ENCODE measurements around the gene SEMA3E. TPM values are rescaled to one million over a fixed set of nuclear protein-coding genes. Genes with fewer than 3 reads are reported as not detected.
A peak's percentile ranks its signal among the peaks of the same experiment; 100 is the strongest.

The SEMA3E gene
- total RNA-seq, 4 donors from 2014 or later = 10.1 to 29.2 (median 15.8) TPM

DNA sequence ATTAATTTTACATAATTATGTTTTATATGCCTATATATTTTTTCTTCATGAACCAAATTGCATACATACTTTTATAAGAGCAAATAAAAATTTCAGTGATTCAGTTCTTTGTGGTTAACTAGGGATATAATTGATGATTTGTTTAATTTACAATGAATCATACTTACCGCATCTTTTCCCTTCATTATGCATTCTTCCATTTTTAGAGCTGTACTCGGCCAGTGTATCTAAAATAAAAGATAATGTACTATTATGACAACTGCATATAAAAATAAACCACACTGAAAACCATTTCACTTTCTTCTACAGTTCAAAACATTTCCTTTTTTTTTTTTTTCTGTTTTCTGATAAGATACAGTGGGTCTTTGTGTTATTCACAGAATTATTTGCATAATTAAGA, 179.9 kb downstream of the SEMA3E start:
- 28% methylated on average over 2 of the region's 2 CpGs for WGBS
- DNase-seq (ENCODE audit: extremely low spot score) = no peak
- Histone ChIP-seq H3K9me3 (no peaks in the 10 kb centered on the region), H3K4me3 (no peak overlapping the region), H3K27me3 (no peaks in the 10 kb centered on the region), H3K36me3 (no peaks in the 10 kb centered on the region), H3K27ac (replicated peaks in 1 of 4) (no peak overlapping the region), H3K4me1 (peaks cover 3 to 10% (median 6%) of the 10 kb centered on the region in 4 donors)
- intact Hi-C loops (cut with DNase I) = no loop called here
- TF ChIP-seq, protein P1, sequence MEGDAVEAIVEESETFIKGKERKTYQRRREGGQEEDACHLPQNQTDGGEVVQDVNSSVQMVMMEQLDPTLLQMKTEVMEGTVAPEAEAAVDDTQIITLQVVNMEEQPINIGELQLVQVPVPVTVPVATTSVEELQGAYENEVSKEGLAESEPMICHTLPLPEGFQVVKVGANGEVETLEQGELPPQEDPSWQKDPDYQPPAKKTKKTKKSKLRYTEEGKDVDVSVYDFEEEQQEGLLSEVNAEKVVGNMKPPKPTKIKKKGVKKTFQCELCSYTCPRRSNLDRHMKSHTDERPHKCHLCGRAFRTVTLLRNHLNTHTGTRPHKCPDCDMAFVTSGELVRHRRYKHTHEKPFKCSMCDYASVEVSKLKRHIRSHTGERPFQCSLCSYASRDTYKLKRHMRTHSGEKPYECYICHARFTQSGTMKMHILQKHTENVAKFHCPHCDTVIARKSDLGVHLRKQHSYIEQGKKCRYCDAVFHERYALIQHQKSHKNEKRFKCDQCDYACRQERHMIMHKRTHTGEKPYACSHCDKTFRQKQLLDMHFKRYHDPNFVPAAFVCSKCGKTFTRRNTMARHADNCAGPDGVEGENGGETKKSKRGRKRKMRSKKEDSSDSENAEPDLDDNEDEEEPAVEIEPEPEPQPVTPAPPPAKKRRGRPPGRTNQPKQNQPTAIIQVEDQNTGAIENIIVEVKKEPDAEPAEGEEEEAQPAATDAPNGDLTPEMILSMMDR (IDR thresholded peaks at IDR 0.05) = no peak
- no peak for TF ChIP-seq EP300 (IDR thresholded peaks at IDR 0.05)
- no peak for TF ChIP-seq POLR2AphosphoS5 (IDR thresholded peaks at IDR 0.05)

DNA sequence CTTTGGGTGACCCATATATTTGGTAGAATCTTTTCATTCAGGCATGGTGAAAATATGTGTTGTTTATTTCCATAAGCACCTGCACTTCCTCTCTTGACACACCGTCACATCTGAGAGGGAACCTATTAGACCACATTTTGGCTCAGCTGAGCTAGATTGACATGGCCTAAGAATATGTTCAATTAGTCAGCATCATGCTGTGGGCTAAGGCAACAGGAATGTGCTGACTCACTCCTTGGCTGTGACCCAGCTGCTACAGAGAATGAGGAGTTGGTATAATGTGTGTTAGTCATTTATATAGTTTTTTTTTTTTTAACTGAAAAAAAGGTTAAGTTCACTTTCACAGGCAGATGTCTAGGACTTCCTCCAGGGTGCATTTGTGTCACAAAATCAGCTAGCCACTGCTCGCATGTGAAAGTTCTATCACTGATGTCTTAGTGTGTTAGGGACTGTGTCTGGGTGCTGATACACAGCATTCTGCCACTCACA, 180.6 kb downstream of the SEMA3E start:
- Histone ChIP-seq H3K4me3 (no peak overlapping the region), H3K36me3 (no peaks in the 10 kb centered on the region), H3K4me1 (peaks cover 3 to 10% (median 6%) of the 10 kb centered on the region in 4 donors), H3K27ac (replicated peaks in 1 of 4) (no peak overlapping the region), H3K27me3 (no peaks in the 10 kb centered on the region), H3K9me3 (no peaks in the 10 kb centered on the region)
- no peak for DNase-seq (ENCODE audit: extremely low spot score)
- 21% methylated on average over 2 of the region's 2 CpGs for WGBS
- intact Hi-C loops (cut with DNase I) = no loop called here
- peak; percentile 53 to 73 for TF ChIP-seq POLR2AphosphoS5 (IDR thresholded peaks at IDR 0.05)
- TF ChIP-seq POLR2A (IDR thresholded peaks at IDR 0.05; ENCODE audit: low read depth) = no peak
- TF ChIP-seq EP300 (IDR thresholded peaks at IDR 0.05) = no peak
- TF ChIP-seq, protein P1 (IDR thresholded peaks at IDR 0.05) = no peak

DNA sequence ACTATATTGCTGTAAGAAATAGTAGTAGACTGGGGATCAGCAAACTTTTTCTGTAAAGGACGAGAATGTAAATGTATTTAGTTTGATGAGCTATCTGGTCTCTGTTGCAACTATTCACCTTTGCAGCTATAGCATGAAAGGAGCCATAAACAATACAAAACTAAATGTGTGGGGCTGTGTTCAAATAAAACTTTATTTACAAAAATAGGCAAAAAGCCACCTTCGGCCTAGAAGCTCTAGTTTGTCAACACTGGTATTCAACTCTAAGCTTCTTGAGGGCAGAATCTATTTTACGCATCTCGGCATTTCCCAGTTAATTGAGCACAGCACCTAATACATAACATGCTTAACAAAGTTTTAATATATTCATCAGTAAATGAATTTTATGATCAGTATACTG, 181.4 kb downstream of the SEMA3E start:
- no peak for DNase-seq (ENCODE audit: extremely low spot score)

DNA sequence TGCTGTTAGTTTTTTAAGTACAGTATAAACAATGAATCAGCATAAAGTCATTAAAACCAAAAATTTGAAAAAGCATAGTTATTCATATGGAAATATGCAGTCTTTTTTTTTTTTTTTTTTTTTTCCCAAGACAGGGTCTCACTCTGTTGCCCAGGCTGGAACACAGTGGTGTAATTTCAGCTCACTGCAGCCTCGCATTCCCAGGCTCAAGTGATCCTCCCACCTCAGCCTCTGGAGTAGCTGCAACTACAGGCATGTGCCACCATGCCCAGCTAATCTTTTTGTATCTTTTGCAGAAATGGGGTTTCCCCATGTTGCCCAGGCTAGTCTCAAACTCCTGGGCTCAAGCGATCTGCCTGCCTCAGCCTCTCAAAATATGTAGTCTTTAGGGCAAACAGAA, 182.0 kb downstream of the SEMA3E start:
- DNase-seq (ENCODE audit: extremely low spot score) = no peak
- Histone ChIP-seq H3K4me1 (peaks cover 3 to 10% (median 6%) of the 10 kb centered on the region in 4 donors), H3K9me3 (no peaks in the 10 kb centered on the region), H3K27me3 (no peaks in the 10 kb centered on the region), H3K27ac (replicated peaks in 1 of 4) (no peak overlapping the region), H3K4me3 (no peak overlapping the region), H3K36me3 (no peaks in the 10 kb centered on the region)
- TF ChIP-seq, protein P1 (IDR thresholded peaks at IDR 0.05) = no peak
- no peak for TF ChIP-seq POLR2AphosphoS5 (IDR thresholded peaks at IDR 0.05)
- no peak for TF ChIP-seq POLR2A (IDR thresholded peaks at IDR 0.05; ENCODE audit: low read depth)
- no peak for TF ChIP-seq EP300 (IDR thresholded peaks at IDR 0.05)
- WGBS = 95% methylated on average over 2 of the region's 2 CpGs
- intact Hi-C loops (cut with DNase I) = no loop called here

More for the DNA sequence above, 181.4 kb downstream of the SEMA3E start:
- H3K4me1 ChIP-seq = peaks cover 3 to 10% (median 6%) of the 10 kb centered on the region in 4 donors
- no peaks in the 10 kb centered on the region for H3K36me3 ChIP-seq
- H3K4me3 ChIP-seq = no peak overlapping the region
- H3K27me3 ChIP-seq = no peaks in the 10 kb centered on the region
- WGBS = 94% methylated on average over 4 of the region's 4 CpGs
- H3K9me3 ChIP-seq = no peaks in the 10 kb centered on the region
- intact Hi-C loops (cut with DNase I) = no loop called here
- TF ChIP-seq, protein P1 (IDR thresholded peaks at IDR 0.05) = no peak
- TF ChIP-seq POLR2AphosphoS5 (IDR thresholded peaks at IDR 0.05) (no peak), POLR2A (IDR thresholded peaks at IDR 0.05; ENCODE audit: low read depth) (no peak)
- no peak overlapping the region for H3K27ac ChIP-seq (replicated peaks in 1 of 4)
